Sciatic nerve (tissue), 2 donors: ENCODE data around the gene BBLN. TPM values are rescaled to one million over a fixed set of nuclear protein-coding genes. Genes with fewer than 3 reads are reported as not detected.
A peak's percentile ranks its signal among the peaks of the same experiment; 100 is the strongest.

Source experiments
- ATAC-seq: fragments of 200-7000 bp; cut with Tn5 transposase; one replicate; pipeline ENCODE4 v1.9.1; 2020; ENCODE audit warnings: mild to moderate bottlenecking, moderate library complexity
- DNase-seq: peaks from one replicate; pipeline ENCODE4 v3.0.0-alpha.2; 2020; ENCODE audit warnings: low spot score
- intact Hi-C: fragments of 100-400 bp; cut with DNase I; formaldehyde crosslinking; loops from one replicate; pipeline ENCODE4 v1.14.2; 2022
- total RNA-seq: library from RNA; stranded (reverse); fragmentation: NEBNext Ultra II Directional; extraction: Animal tissue kit (Norgen Biotek cat#: 25700); gene quantifications from one replicate; pipeline ENCODE4 v1.2.1, GENCODE V29; 2021
- donor health status: DM: no; HTN: no; CAD: no.
- donor health status: DM: no; HTN: no; CAD: no.

BBLN gene
- total RNA-seq, 1 donor from 2014 or later: 42.1 TPM

DNA sequence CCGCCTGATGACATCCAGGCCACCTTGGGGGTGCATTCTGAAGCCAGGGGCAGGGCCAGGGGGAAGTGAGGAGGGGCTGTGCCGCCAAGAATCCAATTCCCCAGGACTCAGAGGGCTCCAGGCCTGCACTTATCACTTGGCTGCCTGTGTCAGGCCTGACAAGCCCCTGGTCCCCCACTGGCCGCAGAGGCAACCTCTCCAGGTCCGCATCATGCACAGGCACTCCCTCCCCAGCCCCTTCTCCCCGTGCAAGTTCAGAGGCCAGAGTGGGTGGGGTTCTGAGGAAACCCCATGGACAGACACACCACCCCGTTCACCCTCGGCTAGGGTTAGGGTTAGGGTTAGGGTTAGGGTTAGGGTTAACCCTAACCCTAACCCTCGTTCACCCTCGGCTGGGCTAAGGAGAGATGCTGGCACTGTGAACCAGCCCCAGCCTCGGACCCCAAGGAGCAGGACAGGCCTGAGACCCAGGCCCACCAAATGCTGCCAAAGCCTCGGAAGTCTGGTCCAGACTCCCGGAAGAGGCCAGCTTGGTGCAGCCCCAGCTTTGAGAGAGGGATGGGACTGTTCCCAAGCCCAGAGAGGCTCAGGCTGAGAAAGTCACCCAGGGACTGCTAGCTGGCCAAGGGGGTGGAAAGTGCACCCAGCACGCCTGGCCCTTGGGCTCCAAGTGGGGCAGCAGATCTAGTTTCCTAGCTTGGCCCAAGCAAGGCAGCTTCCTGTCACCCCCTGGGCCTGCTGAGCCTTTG, 5.9 kb upstream of the BBLN start:
- DNase-seq (no peak), ATAC-seq (no peak)

GRCh38 chr9:128155736-128156500, 4.1 kb upstream of the BBLN start:
- no peak for DNase-seq
- intact Hi-C loops: no loop called here

More for the DNA sequence above, 5.9 kb upstream of the BBLN start:
- intact Hi-C loops: no loop called here

DNA sequence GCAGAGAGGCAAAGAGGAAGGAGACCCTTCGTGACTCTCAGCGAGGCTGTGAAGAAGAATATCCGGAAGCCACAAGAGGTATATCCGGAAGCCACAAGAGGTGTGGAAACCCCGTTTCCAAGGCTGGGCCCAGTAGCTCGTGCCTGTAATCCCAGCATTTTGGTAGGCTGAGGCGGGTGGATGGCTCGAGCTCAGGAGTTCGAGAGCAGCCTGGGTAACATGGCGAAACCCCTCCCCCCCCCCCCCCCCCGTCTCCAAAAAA, 612 bp upstream of the BBLN start:
- intact Hi-C loops: no loop called here
- DNase-seq: no peak
- peak; percentile 18 for ATAC-seq

More at GRCh38 chr9:128155736-128156500, 4.1 kb upstream of the BBLN start:
- ATAC-seq: no peak

GRCh38 chr9:128160603-128160987, 530 bp downstream of the BBLN start:
- intact Hi-C loops: no loop called here
- ATAC-seq (peak; percentile 2), DNase-seq (no peak)

DNA sequence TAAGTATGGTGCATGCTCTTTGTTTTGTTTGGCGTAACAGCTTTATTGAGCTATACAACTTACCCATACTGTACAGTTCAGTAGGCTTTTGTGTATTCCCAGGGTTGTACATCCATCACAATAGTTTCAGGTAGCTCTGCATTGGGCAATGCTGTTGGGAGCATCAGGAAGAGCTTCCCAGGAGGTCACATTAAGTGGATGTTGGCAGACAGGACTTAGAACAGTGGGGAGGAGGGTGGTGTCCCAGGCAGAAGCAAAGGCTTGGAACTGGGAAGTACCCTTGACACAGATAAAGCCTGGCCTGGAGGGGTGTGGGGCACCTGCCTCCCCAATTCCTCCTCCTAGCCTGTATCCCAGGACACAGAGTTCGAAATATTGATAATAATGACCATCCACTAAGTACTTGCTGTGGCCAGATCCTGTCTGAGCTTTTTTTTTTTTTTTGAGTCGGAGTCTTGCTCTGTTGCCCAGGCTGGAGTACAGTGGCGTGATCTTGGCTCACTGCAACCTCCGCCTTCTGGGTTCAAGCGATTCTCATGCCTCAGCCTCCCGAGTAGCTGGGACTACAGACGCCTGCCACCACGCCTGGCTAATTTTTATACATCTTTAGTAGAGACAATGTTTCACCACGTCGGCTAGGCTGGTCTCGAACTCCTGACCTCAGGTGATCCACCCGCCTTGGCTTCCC, 1.3 kb downstream of the BBLN start:
- no peak for ATAC-seq
- DNase-seq: no peak
- intact Hi-C loops: no loop called here

DNA sequence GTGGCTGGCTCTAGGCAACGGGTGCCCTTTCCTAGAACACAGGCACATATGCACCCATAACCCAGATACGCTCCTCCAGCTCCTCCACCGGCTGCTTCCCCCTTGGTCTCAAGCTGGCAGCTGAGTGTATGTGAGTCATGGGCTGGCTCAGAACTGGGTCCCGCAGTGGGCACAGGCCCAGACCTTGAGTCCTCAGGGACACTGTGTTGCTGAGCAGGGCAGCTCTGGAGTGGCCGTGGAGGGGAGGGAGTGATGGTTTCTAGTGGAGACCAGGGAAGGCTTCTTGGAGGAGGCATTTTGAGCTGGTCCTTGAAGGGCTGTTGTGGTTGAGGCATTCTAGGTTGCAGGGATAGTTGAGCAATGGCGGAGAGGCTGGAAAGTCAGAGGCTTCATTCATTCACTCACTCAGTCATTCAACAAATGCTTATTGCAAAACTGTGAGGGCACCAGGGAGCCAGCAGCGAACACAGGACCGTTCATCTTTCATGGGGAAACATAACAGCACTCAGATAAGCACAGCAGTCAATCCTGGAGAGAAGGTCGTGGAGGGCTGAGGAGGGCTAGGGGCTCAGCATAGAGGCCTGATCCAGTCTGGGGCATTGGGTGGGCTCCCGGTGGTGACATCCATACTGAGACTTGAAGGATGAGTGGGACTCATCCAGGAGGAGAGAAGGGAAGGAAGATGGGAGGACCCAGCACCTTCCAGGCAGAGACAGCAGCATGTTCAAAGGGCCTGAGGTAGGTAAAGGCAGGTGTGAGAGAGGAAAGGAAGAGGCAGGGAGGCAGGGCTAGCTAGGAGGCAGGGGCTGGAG, 2.4 kb downstream of the BBLN start:
- DNase-seq (no peak), ATAC-seq (no peak)
- intact Hi-C loops: no loop called here

DNA sequence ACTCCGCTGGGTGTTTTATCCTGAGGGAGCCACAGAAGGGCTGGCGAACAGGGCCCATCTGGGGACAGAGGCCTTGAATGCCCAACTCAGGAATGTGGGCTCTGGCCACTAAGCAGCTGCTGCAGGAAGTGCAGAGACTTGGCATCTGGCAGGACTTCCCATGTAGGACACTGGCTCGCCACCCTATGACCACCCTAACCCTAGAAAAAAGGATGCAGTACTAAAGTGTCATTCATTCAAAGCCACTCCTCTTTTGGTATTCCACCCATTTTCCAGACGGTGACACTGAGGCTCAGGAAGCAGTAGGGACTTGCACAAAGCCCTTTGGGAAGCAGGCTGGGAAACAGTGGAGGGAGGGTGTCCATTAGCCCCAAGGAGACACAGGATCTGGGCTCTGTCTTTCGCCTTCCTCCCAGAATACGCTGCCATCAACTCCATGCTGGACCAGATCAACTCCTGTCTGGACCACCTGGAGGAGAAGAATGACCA, 3.0 kb downstream of the BBLN start:
- intact Hi-C loops: no loop called here
- ATAC-seq (no peak), DNase-seq (no peak)

GRCh38 chr9:128163523-128164306, 3.6 kb downstream of the BBLN start:
- ATAC-seq (no peak), DNase-seq (no peak)
- intact Hi-C loops: no loop called here

DNA sequence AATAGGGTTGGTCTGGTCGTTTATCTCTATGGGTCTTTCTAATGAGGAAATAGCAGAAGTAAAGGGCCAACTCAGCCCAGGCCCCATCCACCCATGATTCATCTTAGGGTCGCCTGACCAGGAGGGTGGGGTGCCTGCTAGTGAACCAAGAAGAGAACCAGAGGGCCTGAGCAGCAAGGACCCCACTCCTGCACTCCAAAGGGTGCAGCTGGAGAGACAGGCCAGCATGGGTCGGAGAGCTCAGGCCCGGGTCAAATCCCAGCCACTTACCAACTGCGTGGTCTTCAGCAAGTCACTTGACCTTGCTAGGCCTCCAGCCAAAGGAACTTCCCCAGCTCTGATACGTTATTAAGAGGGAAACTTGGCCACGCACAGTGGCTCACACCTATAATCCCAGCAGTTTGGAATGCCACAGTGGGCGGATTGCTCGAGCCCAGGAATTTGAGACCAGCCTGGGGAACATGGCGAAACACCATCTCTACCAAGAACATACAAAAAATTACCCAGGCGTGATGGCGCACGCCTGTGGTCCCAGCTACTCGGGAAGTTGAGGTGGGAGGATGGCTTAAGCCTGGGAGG, 4.3 kb downstream of the BBLN start:
- intact Hi-C loops: no loop called here
- no peak for ATAC-seq
- no peak for DNase-seq

GRCh38 chr9:128166169-128166568, 6.1 kb downstream of the BBLN start:
- DNase-seq (no peak), ATAC-seq (no peak)
- intact Hi-C loops: no loop called here

GRCh38 chr9:128167209-128167608, 7.1 kb downstream of the BBLN start:
- ATAC-seq: no peak
- DNase-seq: no peak

DNA sequence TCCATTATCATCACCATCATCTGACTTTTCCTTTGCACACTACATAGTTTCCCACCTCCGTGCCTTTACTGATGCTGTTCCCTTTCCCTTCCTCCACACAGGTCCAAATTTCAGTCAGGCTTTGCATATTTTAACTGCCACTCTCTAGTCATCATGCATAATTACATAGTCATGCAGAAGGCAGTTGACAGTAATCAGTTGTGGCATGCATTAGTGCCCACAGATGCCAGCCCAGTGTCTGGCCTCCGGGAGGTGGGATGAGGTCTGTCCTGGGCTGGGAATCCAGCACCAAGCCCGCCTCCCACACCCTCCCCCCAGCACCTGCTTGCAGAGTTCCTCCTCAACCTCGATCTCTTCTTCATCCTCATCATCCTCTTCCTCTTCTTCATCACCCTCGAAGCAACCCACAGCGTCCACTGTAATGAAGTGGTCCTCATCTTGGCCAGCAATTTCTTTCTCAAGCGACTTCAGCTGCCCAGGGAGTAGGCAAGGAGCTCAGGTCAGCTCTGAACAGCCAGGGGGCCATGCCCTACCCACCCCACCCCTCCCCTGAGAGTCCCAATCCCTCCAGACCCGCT, 8.8 kb downstream of the BBLN start:
- intact Hi-C loops: no loop called here
- ATAC-seq: no peak
- DNase-seq: no peak

More at GRCh38 chr9:128167209-128167608, 7.1 kb downstream of the BBLN start:
- intact Hi-C loops: no loop called here

DNA sequence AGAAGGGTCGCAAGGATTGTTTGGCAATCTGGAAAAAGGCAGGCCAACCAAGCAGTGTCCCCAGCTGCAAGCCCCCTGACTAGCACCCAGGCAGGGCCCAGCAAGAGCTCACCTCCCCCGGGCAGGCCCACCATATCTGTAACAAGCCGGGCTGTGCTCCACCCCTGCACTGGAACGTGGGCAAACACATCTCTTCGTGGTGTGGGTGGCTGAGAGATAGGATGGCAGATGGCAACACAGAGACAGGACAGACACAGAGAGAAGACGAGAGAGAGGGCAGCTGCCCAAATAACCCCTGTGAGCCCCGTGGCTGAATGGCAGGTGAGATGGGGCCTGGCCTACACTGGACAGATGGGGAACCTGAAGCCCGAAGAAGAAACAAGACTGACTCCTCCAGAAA, 9.4 kb downstream of the BBLN start:
- intact Hi-C loops: no loop called here
- DNase-seq: no peak
- no peak for ATAC-seq

DNA sequence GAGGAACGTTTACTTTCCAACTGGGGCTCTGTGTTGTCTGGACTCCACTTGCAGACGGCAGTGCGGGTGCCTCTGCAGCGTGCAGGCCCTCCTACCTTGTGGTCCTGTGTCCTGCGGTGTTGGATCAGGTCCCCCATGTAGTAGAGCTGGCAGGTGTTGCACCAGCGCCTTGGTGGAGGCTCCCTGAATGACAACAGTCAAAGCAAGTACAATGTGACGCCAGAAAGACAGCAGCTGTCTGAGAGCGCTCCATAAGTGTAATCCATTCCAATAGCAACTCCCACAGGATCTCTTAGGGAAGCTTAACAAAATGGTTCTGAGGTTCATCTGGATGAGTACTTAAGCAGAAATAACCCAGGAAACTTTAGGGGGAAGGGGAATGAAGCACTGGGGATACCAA, 9.9 kb downstream of the BBLN start:
- DNase-seq (no peak), ATAC-seq (no peak)
- intact Hi-C loops: no loop called here

- intact Hi-C loops: no loop called here
- DNase-seq: no peak
- no peak for ATAC-seq
Observed at GRCh38 chr9:128174062-128174461, 14.0 kb downstream of the BBLN start.

DNA sequence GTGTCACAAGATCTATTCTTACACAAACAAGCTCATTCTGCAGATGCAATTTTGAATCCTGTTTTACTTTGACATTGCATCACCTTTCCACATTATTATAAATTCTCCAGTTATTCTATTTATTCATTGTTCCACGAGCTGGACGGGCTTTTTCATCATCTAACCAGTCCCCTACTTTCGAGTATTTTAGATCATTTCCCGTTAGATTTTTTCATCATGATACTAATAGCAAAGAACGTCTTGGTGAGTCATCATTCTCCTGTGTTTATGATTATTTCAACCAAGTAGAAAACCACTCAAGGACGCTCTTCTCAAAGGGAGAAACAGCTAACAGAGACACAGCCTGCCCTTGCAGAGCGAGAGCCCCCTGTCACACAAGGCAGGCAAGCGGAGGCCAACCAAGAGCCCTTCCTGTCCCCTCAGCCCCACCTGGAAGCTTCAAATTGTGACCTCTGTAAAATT, 15.1 kb downstream of the BBLN start:
- intact Hi-C loops: no loop called here
- DNase-seq: no peak
- ATAC-seq: no peak

GRCh38 chr9:128175726-128176125, 15.7 kb downstream of the BBLN start:
- no peak for DNase-seq
- ATAC-seq: no peak
- intact Hi-C loops: no loop called here
